ENCODE data around the gene EIF1.

- no peak for TF ChIP-seq CTCF (IDR thresholded peaks at IDR 0.05; ENCODE audit: poor library complexity, severe bottlenecking)
- TF ChIP-seq RAD21 (conservative IDR thresholded peaks at IDR 0.05): no peak
Measured at GRCh38 chr17:41722231-41722630, 33.5 kb downstream of the EIF1 start.
